Uterus (tissue), 4 donors: ENCODE measurements around the gene SCN1B. TPM values are rescaled to one million over a fixed set of nuclear protein-coding genes. Genes with fewer than 3 reads are reported as not detected.
"Not testable (repeated sequence)": the region's sequence is repeated elsewhere in the genome, so short reads cannot be mapped to it uniquely, and the experiment has no call there.

Source experiments
- DNase-seq, 2 donors: peaks; one replicate each; pipeline ENCODE4 v3.0.0-alpha.2; 2019 to 2020
- H3K27ac ChIP-seq, 2 donors: fragments of 200-600 bp; sonication (generic); 1 replicate in 1 of 2; 2 replicates in 1 of 2; pipeline ENCODE4 v1.5.1; 2016 to 2018
- H3K27me3 ChIP-seq, 2 donors: fragments of 200-600 bp; sonication (generic); one replicate each; pipeline ENCODE4 v1.5.1; 2018 to 2019; ENCODE audit warnings: control low read depth in 1 of 2
- H3K36me3 ChIP-seq, 2 donors: fragments of 200-600 bp; sonication (generic); one replicate each; pipeline ENCODE4 v1.5.1; 2019; ENCODE audit warnings: control low read depth in 1 of 2
- H3K4me1 ChIP-seq, 2 donors: fragments of 200-600 bp; sonication (generic); one replicate each; pipeline ENCODE4 v1.5.1; 2018 to 2019; ENCODE audit warnings: control low read depth in 1 of 2
- H3K4me3 ChIP-seq, 2 donors: fragments of 200-600 bp; sonication (generic); 1 replicate in 1 of 2; 2 replicates in 1 of 2; pipeline ENCODE4 v1.5.1; 2018 to 2019; ENCODE audit warnings: mild to moderate bottlenecking in 1 of 2
- H3K9me3 ChIP-seq, 2 donors: fragments of 200-600 bp; sonication (generic); one replicate each; pipeline ENCODE4 v1.5.1; 2019; ENCODE audit warnings: control low read depth in 1 of 2
- CTCF ChIP-seq, 4 experiments: fragments of 200-600 bp in 2 of 4; fragments of 450-650 bp in 2 of 4; sonication (generic) in 2 of 4; IDR thresholded peaks; one replicate each; pipeline ENCODE4 v1.5.1; 2016 to 2019; ENCODE audit warnings: antibody characterized with exemption in 4 of 4, mild to moderate bottlenecking in 2 of 4, moderate library complexity in 1 of 4
- POLR2A ChIP-seq, 2 donors: fragments of 450-650 bp; IDR thresholded peaks; one replicate each; pipeline ENCODE4 v1.6.1; 2016; ENCODE audit warnings: antibody characterized with exemption in 2 of 2, mild to moderate bottlenecking in 1 of 2, moderate library complexity in 1 of 2
- intact Hi-C: fragments of 100-400 bp; cut with DNase I; formaldehyde crosslinking; loops from one replicate; pipeline ENCODE4 v1.15.1; 2023; ENCODE audit warnings: low total_unique reads
- total RNA-seq, 4 donors: library from RNA; depleted of rRNA in 3 of 4; stranded (reverse); fragments of >200 nt in 3 of 4; gene quantifications; one replicate each; pipeline versions ENCODE4 v1.1.0 to v1.2.4, GENCODE V29; 2014 to 2023
- donor health status: DM: yes; HTN: yes; CAD: no.

SCN1B gene
- total RNA-seq, 4 donors from 2014 or later: 0.26 to 15.2 (median 0.78) TPM

GRCh38 chr19:34994286-34994642 is 36.0 kb upstream of the SCN1B start:
- Histone ChIP-seq H3K4me3 (no peak overlapping the region), H3K36me3 (no peaks in the 10 kb centered on the region), H3K4me1 (no peaks in the 10 kb centered on the region), H3K27ac (peak overlapping the region; percentile 13 to 62), H3K27me3 (no peaks in the 10 kb centered on the region), H3K9me3 (no peaks in the 10 kb centered on the region)
- DNase-seq: no peak
- TF ChIP-seq CTCF (IDR thresholded peaks at IDR 0.05): no peak
- no peak for TF ChIP-seq POLR2A (IDR thresholded peaks at IDR 0.05)
- intact Hi-C loops: no loop called here

- Histone ChIP-seq H3K27ac (peak overlapping the region; percentile 33 to 62), H3K36me3 (no peaks in the 10 kb centered on the region), H3K9me3 (no peaks in the 10 kb centered on the region), H3K4me1 (no peaks in the 10 kb centered on the region), H3K27me3 (no peaks in the 10 kb centered on the region), H3K4me3 (no peak overlapping the region)
- DNase-seq: no peak
- intact Hi-C loops: no loop called here
- no peak for TF ChIP-seq POLR2A (IDR thresholded peaks at IDR 0.05)
- no peak for TF ChIP-seq CTCF (IDR thresholded peaks at IDR 0.05)
Measured at GRCh38 chr19:34994643-34995541, 35.4 kb upstream of the SCN1B start.

GRCh38 chr19:34995551-34995950 is 34.7 kb upstream of the SCN1B start:
- intact Hi-C loops: no loop called here
- Histone ChIP-seq H3K36me3 (no peaks in the 10 kb centered on the region), H3K27me3 (no peaks in the 10 kb centered on the region), H3K27ac (peak overlapping the region in 1 of 2 donors; percentile 62), H3K4me3 (no peak overlapping the region), H3K9me3 (no peaks in the 10 kb centered on the region), H3K4me1 (no peaks in the 10 kb centered on the region)
- DNase-seq: no peak
- TF ChIP-seq CTCF (IDR thresholded peaks at IDR 0.05): no peak
- TF ChIP-seq POLR2A (IDR thresholded peaks at IDR 0.05): no peak

- H3K4me1 ChIP-seq: no peaks in the 10 kb centered on the region
- DNase-seq: no peak
- intact Hi-C loops: no loop called here
- peak overlapping the region in 1 of 2 donors; percentile 35 for H3K27ac ChIP-seq
- TF ChIP-seq POLR2A (IDR thresholded peaks at IDR 0.05) (no peak), CTCF (IDR thresholded peaks at IDR 0.05) (no peak)
- H3K4me3 ChIP-seq: no peak overlapping the region
- H3K36me3 ChIP-seq: no peaks in the 10 kb centered on the region
- no peaks in the 10 kb centered on the region for H3K27me3 ChIP-seq
- no peaks in the 10 kb centered on the region for H3K9me3 ChIP-seq
Measured at GRCh38 chr19:34997071-34997617, 33.1 kb upstream of the SCN1B start.

- intact Hi-C loops: not testable (repeated sequence)
Measured at GRCh38 chr19:34998224-34998623, 32.0 kb upstream of the SCN1B start.

More at GRCh38 chr19:34998224-34998623, 32.0 kb upstream of the SCN1B start:
- H3K4me1 ChIP-seq, DNase-seq, H3K4me3 ChIP-seq, H3K27me3 ChIP-seq, H3K9me3 ChIP-seq, H3K36me3 ChIP-seq: not testable (repeated sequence)
- peak overlapping the region in 1 of 2 donors; percentile 99 for H3K27ac ChIP-seq
